Fibroblast of villous mesenchyme (primary cell): ENCODE results near the gene ELAVL1. TPM values are rescaled to one million over a fixed set of nuclear protein-coding genes. Genes with fewer than 3 reads are reported as not detected.
A peak's percentile ranks its signal among the peaks of the same experiment; 100 is the strongest.
"Not testable (repeated sequence)": the region's sequence is repeated elsewhere in the genome, so short reads cannot be mapped to it uniquely, and the experiment has no call there.

Source experiments
- DNase-seq: peaks from one replicate; pipeline ENCODE4 v3.0.0-alpha.2; 2010; ENCODE audit warnings: low read depth
- H3K4me3 ChIP-seq: 2 replicates; pipeline ENCODE4 v1.5.1; 2011; ENCODE audit warnings: low read depth, mild to moderate bottlenecking, low read length
- total RNA-seq: library from RNA; depleted of rRNA; stranded (reverse); fragments of >200 nt; gene quantifications from 2 replicates; pipeline ENCODE4 v1.2.3, GENCODE V29; 2012
- TF ChIP-seq, protein P1 (sequence below): IDR thresholded peaks from 2 replicates; pipeline ENCODE4 v1.5.1; 2012; ENCODE audit warnings: low read depth, mild to moderate bottlenecking, low read length; ENCODE audit not compliant: insufficient read depth

Gene ELAVL1
- total RNA-seq, 1 donor = 26.8 TPM

DNA sequence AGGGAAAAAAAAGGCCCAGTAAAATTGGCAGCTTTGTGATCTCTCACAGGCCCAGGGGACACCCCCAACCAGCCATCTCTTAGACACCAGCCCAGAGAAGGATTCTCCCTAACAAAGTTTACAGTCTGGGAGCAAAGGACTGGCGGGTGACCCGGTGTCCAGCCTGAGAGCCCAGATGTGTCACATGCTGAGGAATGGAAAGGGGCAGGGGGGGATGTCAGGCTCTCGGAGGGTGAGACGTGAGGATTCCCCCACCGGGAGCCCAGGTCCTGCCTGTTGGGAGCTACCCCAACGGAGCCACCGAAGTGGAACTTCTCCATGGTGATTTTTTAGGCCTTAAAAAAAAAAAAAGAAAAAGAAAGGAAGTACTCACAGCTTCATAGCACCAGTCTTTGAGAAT lies 74.7 kb downstream of the ELAVL1 start:
- DNase-seq = no peak
- no peak overlapping the region for H3K4me3 ChIP-seq
- TF ChIP-seq, protein P1, sequence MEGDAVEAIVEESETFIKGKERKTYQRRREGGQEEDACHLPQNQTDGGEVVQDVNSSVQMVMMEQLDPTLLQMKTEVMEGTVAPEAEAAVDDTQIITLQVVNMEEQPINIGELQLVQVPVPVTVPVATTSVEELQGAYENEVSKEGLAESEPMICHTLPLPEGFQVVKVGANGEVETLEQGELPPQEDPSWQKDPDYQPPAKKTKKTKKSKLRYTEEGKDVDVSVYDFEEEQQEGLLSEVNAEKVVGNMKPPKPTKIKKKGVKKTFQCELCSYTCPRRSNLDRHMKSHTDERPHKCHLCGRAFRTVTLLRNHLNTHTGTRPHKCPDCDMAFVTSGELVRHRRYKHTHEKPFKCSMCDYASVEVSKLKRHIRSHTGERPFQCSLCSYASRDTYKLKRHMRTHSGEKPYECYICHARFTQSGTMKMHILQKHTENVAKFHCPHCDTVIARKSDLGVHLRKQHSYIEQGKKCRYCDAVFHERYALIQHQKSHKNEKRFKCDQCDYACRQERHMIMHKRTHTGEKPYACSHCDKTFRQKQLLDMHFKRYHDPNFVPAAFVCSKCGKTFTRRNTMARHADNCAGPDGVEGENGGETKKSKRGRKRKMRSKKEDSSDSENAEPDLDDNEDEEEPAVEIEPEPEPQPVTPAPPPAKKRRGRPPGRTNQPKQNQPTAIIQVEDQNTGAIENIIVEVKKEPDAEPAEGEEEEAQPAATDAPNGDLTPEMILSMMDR = no peak

DNA sequence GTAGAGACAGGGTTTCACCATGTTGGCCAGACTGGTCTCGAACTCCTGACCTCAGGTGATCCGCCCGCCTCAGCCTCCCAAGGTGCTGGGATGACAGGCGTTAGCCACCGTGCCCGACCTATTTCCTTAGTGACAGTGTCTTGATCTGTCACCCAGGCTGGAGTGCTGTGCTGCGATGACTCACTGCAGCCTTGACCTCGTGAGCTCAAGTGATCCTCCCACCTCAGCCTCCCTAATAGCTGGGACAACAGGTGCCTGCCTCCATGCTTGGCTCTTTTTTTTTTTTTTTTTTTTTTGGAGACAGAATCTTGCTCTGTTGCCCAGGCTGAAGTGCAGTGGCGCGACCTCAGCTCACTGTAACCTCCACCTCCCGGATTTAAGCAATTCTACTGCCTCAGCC lies 75.4 kb downstream of the ELAVL1 start:
- not testable (repeated sequence) for H3K4me3 ChIP-seq, DNase-seq

DNA sequence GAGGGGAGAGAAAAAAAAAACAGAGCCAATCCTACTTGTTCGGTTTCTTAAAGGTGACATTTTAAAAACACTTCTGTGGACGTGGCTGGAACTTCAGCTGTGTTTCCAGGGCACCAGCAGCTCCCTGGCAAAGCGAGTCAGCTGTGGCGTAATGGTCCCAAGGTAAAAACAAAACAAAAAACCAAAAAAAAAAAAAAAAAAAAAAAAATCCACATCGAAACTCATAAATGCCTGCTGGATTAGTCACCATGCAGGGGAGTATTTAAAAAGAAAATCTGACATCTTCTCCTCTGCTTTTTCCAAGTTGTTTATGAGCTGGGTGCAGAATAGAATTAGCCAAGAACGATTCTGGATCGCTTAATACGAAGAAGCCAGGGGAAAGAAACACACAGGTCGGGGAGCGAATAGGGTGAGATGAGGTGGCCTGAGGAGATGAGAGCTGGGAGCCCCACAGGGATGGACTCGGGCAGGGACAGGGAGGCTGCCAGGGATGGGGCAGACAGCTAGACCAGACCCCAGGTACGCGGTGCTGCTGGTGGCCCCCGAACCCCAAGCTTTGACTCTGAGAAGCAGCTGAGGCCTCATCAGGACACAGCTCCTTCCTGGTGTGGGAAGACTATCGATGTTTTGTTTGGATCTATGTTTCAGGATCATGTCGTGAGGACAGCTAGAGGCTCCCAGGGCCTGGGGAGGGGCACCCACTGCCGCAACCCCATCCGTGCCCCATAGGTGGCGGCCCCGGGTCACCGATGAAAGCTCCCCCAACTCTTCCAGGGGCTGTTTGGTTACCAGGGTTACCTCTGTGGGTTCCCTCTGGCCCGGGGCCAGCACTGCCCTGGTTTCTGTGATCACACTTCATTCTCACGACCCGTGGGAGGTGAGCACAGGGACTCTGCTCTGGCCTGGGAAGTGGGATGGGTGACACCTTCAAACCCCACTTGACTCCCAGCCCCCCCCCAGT lies 76.4 kb downstream of the ELAVL1 start:
- peak; percentile 93 for DNase-seq
- TF ChIP-seq, protein P1 = peak; percentile 57
- H3K4me3 ChIP-seq = peak overlapping the region; percentile 27

DNA sequence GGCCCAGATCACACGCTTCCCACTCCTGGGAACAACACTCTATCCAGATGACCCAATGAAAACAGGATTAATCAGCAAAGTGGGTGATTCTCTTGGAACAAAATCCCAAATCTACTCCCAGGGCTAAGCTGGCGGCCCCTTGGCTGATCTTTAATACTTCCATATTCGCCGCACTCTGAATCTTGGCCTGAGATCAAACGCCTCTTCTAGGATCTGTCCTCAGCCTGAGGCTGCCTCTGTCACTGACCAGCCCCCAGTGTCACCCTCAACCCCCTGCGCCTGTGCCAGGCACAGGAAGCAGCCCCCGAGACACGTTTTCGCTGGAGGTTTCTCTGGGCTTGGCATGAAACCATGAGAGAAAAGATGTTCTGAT lies 77.1 kb downstream of the ELAVL1 start:
- TF ChIP-seq, protein P1 = no peak
- peak overlapping the region; percentile 10 for H3K4me3 ChIP-seq
- no peak for DNase-seq

DNA sequence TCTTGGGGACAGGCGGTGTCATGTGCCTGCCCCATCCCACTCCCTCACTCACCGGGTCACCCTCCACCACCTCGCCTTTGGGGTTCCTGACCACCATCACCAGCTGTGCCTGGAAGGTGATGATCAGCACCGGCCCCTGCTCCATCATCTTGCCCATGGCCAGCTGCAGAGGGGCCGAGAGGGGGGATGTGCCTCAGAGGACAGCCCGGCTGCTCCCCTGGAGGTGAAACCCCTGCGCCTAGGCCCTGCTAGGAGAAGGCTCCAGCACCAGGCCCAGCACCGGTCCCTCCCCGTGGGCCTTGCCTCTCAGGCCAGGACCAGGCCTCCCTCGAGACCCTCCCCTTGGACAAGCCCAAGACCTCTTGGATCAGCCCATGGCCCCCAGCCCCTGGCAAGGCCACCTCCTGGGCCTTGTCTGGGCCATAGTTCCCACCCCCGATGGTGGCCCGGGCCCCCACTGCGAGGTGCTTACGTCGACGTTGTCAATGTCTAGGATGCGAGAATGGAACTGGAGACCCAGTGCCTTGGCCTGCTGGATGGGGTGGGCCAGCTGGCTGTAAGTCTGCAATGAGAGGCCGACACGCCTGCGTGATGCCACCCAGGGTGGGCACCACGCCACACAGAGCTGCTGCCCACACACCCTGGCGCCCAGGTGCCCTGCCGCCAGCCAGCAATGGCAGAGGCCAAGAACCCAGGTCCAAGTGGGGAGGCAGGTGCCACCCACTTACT lies 77.7 kb downstream of the ELAVL1 start:
- DNase-seq = no peak
- H3K4me3 ChIP-seq = no peak overlapping the region
- TF ChIP-seq, protein P1 = no peak

DNA sequence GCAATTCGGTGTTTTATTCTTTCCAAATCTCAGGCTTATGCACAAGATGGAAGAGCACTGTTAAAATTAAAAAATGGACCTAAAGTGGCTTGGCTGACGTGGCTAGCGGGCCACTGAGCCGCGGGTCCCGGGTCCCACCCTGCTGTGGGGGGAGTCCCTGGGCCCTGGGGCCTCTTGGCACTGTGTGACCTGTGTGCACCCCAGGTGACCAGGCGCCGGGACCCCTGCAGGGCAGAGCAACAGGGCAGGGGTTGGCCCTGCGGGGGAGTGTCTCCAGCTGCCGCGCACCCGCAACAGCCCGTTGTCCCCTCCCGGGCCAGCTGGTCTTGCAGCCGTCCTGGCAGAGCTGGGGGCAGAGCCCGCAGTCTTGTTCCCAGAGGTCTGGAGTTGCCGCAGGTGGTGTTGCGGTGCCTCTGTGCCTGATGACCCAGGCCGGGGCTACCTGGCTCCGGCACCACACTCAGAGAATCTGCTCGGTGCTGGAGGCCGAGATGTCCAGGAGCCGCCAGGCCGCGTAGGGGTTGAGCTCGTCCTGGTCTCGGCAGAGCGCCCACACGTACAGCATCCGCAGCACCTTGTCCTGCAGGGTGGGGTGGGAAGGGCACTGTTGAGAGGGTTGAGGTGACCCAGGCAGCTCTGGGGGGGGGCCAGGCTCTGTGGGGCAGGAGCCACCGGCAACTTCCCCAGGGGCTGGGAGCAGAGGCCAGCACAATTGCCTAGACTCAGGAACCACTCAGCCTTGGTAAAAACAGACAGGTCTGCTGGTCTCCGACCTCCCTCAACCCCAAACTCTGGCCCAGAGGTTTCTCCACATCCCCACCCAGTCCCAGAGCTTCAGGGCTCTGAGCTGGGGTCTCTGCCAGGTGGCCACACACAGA lies 78.5 kb downstream of the ELAVL1 start:
- TF ChIP-seq, protein P1 = no peak
- DNase-seq = no peak
- no peak overlapping the region for H3K4me3 ChIP-seq
